Esophagus muscularis mucosa (tissue), 4 donors: ENCODE measurements around the gene POU2F2. TPM values are rescaled to one million over a fixed set of nuclear protein-coding genes. Genes with fewer than 3 reads are reported as not detected.

Experiments used
- DNase-seq: peaks from one replicate; pipeline ENCODE4 v3.0.0-alpha.2; 2017; ENCODE audit errors: extremely low spot score
- H3K27ac ChIP-seq, 4 donors: fragments of 200-600 bp; sonication (generic); replicated peaks in 1 of 4; 1 replicate in 3 of 4; 2 replicates in 1 of 4; pipeline ENCODE4 v1.5.1; 2016 to 2019; ENCODE audit warnings: mild to moderate bottlenecking in 1 of 4
- H3K27me3 ChIP-seq, 4 donors: fragments of 200-600 bp; sonication (generic); one replicate each; pipeline versions ENCODE4 v1.5.1 to v1.6.0; 2016 to 2019
- H3K36me3 ChIP-seq, 4 donors: fragments of 200-600 bp; sonication (generic); one replicate each; pipeline ENCODE4 v1.5.1; 2016 to 2019
- H3K4me1 ChIP-seq, 4 donors: fragments of 200-600 bp; sonication (generic); one replicate each; pipeline ENCODE4 v1.5.1; 2016 to 2019
- H3K4me3 ChIP-seq, 4 donors: fragments of 200-600 bp; sonication (generic); 1 replicate in 2 of 4; 2 replicates in 2 of 4; pipeline ENCODE4 v1.5.1; 2016 to 2019; ENCODE audit warnings: mild to moderate bottlenecking in 4 of 4, moderate library complexity in 1 of 4
- H3K9me3 ChIP-seq, 4 donors: fragments of 200-600 bp; sonication (generic); 1 replicate in 3 of 4; 2 replicates in 1 of 4; pipeline ENCODE4 v1.5.1; 2016 to 2019
- CTCF ChIP-seq, 3 experiments: fragments of 200-600 bp in 2 of 3; fragments of 450-650 bp in 1 of 3; sonication (generic) in 2 of 3; IDR thresholded peaks; one replicate each; pipeline ENCODE4 v1.5.1; 2017 to 2019; ENCODE audit warnings: antibody characterized with exemption in 3 of 3, mild to moderate bottlenecking in 2 of 3, moderate library complexity in 1 of 3
- EP300 ChIP-seq: sonication (generic); formaldehyde crosslinking; IDR thresholded peaks from one replicate; pipeline ENCODE4 v1.6.1; 2017; ENCODE audit warnings: antibody characterized with exemption
- POLR2A ChIP-seq: fragments of 450-650 bp; IDR thresholded peaks from one replicate; pipeline ENCODE4 v1.6.1; 2017; ENCODE audit warnings: antibody characterized with exemption, moderate library complexity, mild to moderate bottlenecking, low read depth
- POLR2AphosphoS5 ChIP-seq, 2 donors: sonication (generic); formaldehyde crosslinking; IDR thresholded peaks; one replicate each; pipeline ENCODE4 v1.6.1; 2017; ENCODE audit warnings: antibody characterized with exemption in 2 of 2
- WGBS: methylation state at CpG from one replicate; pipeline ENCODE4 v1.1.5; 2018; 5-methylcytosine and 5-hydroxymethylcytosine counted together
- intact Hi-C: fragments of 100-400 bp; cut with DNase I; formaldehyde crosslinking; loops from one replicate; pipeline ENCODE4 v1.15.1; 2023
- total RNA-seq, 4 donors: library from RNA; depleted of rRNA; stranded (reverse); fragments of >200 nt; gene quantifications; one replicate each; pipeline versions ENCODE4 v1.1.0 to v1.2.1, GENCODE V29; 2016

Gene POU2F2
- total RNA-seq, 4 donors from 2014 or later: 0.52 to 2.5 (median 1.5) TPM

GRCh38 chr19:42066075-42066754 lies 66.0 kb downstream of the POU2F2 start:
- no peak for DNase-seq
- H3K27ac ChIP-seq: no peak overlapping the region
- WGBS: 60% methylated on average over 8 of the region's 9 CpGs
- H3K4me3 ChIP-seq: no peak overlapping the region
- intact Hi-C loops: no loop called here
- H3K36me3 ChIP-seq: peaks cover 0 to 48% (median 18%) of the 10 kb centered on the region in 4 donors
- peaks cover 2 to 43% (median 31%) of the 10 kb centered on the region in 4 donors for H3K4me1 ChIP-seq
- H3K9me3 ChIP-seq: no peaks in the 10 kb centered on the region
- H3K27me3 ChIP-seq: peaks cover 0 to 21% (median 0%) of the 10 kb centered on the region in 4 donors
- TF ChIP-seq CTCF (IDR thresholded peaks at IDR 0.05): no peak
- no peak for TF ChIP-seq POLR2AphosphoS5 (IDR thresholded peaks at IDR 0.05)
- TF ChIP-seq POLR2A: no peak
- TF ChIP-seq EP300: no peak

- Histone ChIP-seq H3K27me3 (peaks cover 0 to 21% (median 0%) of the 10 kb centered on the region in 4 donors), H3K9me3 (no peaks in the 10 kb centered on the region), H3K36me3 (peaks cover 0 to 52% (median 18%) of the 10 kb centered on the region in 4 donors), H3K4me3 (no peak overlapping the region), H3K27ac (no peak overlapping the region), H3K4me1 (peaks cover 2 to 39% (median 27%) of the 10 kb centered on the region in 4 donors)
- intact Hi-C loops: no loop called here
- DNase-seq: no peak
- WGBS: no CpG with 5 or more reads among the region's 9 CpGs
- TF ChIP-seq POLR2A: no peak
- TF ChIP-seq CTCF (IDR thresholded peaks at IDR 0.05): no peak
- TF ChIP-seq POLR2AphosphoS5 (IDR thresholded peaks at IDR 0.05): no peak
- TF ChIP-seq EP300: no peak
These were observed 66.7 kb downstream of the POU2F2 start for GRCh38 chr19:42065511-42065910.

- intact Hi-C loops: no loop called here
- Histone ChIP-seq H3K4me1 (peaks cover 0 to 34% (median 23%) of the 10 kb centered on the region in 4 donors), H3K36me3 (peaks cover 0 to 56% (median 18%) of the 10 kb centered on the region in 4 donors), H3K9me3 (no peaks in the 10 kb centered on the region), H3K4me3 (no peak overlapping the region), H3K27me3 (peaks cover 0 to 21% (median 0%) of the 10 kb centered on the region in 4 donors), H3K27ac (no peak overlapping the region)
- DNase-seq: no peak
- 93% methylated on average over 4 of the region's 13 CpGs for WGBS
- TF ChIP-seq POLR2AphosphoS5 (IDR thresholded peaks at IDR 0.05) (no peak), CTCF (IDR thresholded peaks at IDR 0.05) (no peak), EP300 (no peak), POLR2A (no peak)
These were observed 67.2 kb downstream of the POU2F2 start for GRCh38 chr19:42065051-42065450.

- no peaks in the 10 kb centered on the region for H3K9me3 ChIP-seq
- DNase-seq: no peak
- H3K4me1 ChIP-seq: peaks cover 0 to 28% (median 18%) of the 10 kb centered on the region in 4 donors
- no peak for TF ChIP-seq POLR2AphosphoS5 (IDR thresholded peaks at IDR 0.05)
- TF ChIP-seq POLR2A: no peak
- TF ChIP-seq EP300: no peak
- no peak for TF ChIP-seq CTCF (IDR thresholded peaks at IDR 0.05)
- 84% methylated on average over 6 of the region's 6 CpGs for WGBS
- peaks cover 0 to 63% (median 20%) of the 10 kb centered on the region in 4 donors for H3K36me3 ChIP-seq
- intact Hi-C loops: no loop called here
- H3K27ac ChIP-seq: no peak overlapping the region
- no peak overlapping the region for H3K4me3 ChIP-seq
- H3K27me3 ChIP-seq: peaks cover 0 to 17% (median 0%) of the 10 kb centered on the region in 4 donors
These were observed 67.8 kb downstream of the POU2F2 start for GRCh38 chr19:42064432-42064831.

GRCh38 chr19:42062381-42062780 lies 69.9 kb downstream of the POU2F2 start:
- no peak for DNase-seq
- WGBS: 94% methylated on average over 16 of the region's 16 CpGs
- H3K9me3 ChIP-seq: no peaks in the 10 kb centered on the region
- peaks cover 0 to 9% (median 0%) of the 10 kb centered on the region in 4 donors for H3K27me3 ChIP-seq
- intact Hi-C loops: no loop called here
- H3K27ac ChIP-seq: no peak overlapping the region
- TF ChIP-seq POLR2AphosphoS5 (IDR thresholded peaks at IDR 0.05) (no peak), EP300 (no peak), CTCF (IDR thresholded peaks at IDR 0.05) (no peak), POLR2A (no peak)
- H3K4me1 ChIP-seq: peaks cover 0 to 7% (median 0%) of the 10 kb centered on the region in 4 donors
- peaks cover 0 to 82% (median 25%) of the 10 kb centered on the region in 4 donors for H3K36me3 ChIP-seq
- H3K4me3 ChIP-seq: no peak overlapping the region
